Omental fat pad (tissue), 4 donors: Measurements from ENCODE around the gene BMP7. TPM values are rescaled to one million over a fixed set of nuclear protein-coding genes. Genes with fewer than 3 reads are reported as not detected.

Experiments used
- ATAC-seq: fragments of 150-250 bp; one replicate; pipeline ENCODE4 v1.9.1; 2016; ENCODE audit warnings: mild to moderate bottlenecking, moderate library complexity; ENCODE audit not compliant: low FRiP score
- DNase-seq: peaks from one replicate; pipeline ENCODE4 v3.0.0-alpha.2; 2019; ENCODE audit warnings: low spot score
- CTCF ChIP-seq, 3 donors: fragments of 450-650 bp; IDR thresholded peaks; one replicate each; pipeline ENCODE4 v1.5.1; 2016 to 2017; ENCODE audit warnings: antibody characterized with exemption in 3 of 3, mild to moderate bottlenecking in 3 of 3, moderate library complexity in 2 of 3
- total RNA-seq, 4 donors: library from RNA; depleted of rRNA; stranded (reverse); fragments of >200 nt; gene quantifications; one replicate each; pipeline ENCODE4 v1.1.0, GENCODE V29; 2016

Gene BMP7
- total RNA-seq, 4 donors from 2014 or later = 0.79 to 5.1 (median 1.7) TPM

- no peak for TF ChIP-seq CTCF (IDR thresholded peaks at IDR 0.05)
- ATAC-seq = no peak
- DNase-seq = no peak
Measured at GRCh38 chr20:57198132-57199072, 68.0 kb downstream of the BMP7 start.

- no peak for DNase-seq
- no peak for TF ChIP-seq CTCF (IDR thresholded peaks at IDR 0.05)
- no peak for ATAC-seq
Measured at GRCh38 chr20:57197352-57198131, 68.9 kb downstream of the BMP7 start.

DNA sequence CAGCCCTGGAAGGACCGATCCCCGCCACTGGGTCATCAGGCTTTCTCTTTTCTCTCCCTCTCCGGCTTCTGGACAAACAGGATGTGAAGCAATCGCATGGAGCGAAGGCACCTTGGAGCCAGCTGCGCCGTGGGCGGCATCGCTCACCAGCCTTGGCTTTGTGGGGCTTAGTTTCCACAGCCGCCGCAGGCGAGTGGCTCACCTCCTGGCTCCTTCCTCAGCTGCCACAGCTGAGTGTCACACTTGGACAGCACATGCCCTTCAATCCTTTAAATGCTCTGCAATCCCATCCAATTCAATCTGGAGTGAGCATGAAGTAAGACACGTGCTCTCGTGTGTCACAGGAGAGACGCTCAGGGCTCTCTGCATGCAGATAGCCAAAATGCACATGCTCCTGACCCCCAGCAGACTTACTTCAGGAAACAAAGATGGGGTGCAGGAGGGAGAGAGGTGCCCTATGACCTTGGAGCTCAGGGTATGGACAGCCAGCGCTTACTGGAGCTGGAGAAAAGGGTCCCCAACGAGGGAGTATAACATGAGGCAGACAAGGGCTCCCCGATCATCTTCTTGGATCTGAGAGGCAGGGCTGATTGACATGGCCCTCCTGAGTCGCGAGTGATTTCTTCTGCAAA lies 70.9 kb downstream of the BMP7 start:
- ATAC-seq (no peak), DNase-seq (no peak)
- TF ChIP-seq CTCF (IDR thresholded peaks at IDR 0.05) = no peak

DNA sequence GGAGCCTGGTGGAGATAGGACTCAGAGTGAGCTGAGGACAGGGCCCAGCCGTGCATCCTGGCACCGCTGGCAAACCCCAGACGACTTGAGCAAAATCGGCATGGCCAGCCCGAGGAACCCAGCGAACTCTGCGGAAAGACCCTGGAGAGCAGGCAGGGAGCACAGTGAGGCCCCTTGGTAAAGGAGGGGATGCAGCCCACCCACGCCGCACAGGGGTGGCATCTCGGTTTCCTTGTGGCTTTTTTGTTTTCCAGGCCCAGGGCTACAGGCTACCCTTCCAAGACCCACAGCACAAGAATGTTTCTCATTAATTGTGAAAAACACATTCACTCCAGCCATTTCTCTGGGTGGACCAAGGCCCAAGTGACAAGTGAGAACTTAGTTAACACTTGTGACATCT lies 71.4 kb downstream of the BMP7 start:
- no peak for TF ChIP-seq CTCF (IDR thresholded peaks at IDR 0.05)
- ATAC-seq (no peak), DNase-seq (no peak)

- ATAC-seq (no peak), DNase-seq (no peak)
- no peak for TF ChIP-seq CTCF (IDR thresholded peaks at IDR 0.05)
Measured at GRCh38 chr20:57194154-57194553, 72.3 kb downstream of the BMP7 start.

DNA sequence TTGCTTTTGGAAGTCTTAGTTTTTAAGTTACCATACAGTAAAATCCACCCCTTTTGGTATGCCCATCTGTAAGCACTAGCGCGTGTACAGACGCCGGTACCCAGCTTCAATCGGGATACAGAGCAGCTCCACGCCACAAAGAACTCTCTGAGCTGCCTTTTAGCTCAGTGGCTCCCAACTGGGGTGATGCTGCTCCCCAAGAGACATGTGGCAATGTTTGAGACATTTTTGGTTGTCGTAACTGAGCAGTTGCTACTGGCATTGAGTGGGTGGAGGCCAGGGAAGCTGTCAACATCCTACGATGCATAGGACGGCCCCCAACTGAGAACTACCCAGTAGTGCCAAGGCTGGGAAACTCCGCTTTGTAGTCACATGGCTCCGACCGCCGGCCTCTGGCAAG lies 73.3 kb downstream of the BMP7 start:
- DNase-seq (no peak), ATAC-seq (no peak)
- no peak for TF ChIP-seq CTCF (IDR thresholded peaks at IDR 0.05)
